ENCODE measurements around the gene DIPK1B.
"Not testable (repeated sequence)": the region's sequence is repeated elsewhere in the genome, so short reads cannot be mapped to it uniquely, and the experiment has no call there.

DNA sequence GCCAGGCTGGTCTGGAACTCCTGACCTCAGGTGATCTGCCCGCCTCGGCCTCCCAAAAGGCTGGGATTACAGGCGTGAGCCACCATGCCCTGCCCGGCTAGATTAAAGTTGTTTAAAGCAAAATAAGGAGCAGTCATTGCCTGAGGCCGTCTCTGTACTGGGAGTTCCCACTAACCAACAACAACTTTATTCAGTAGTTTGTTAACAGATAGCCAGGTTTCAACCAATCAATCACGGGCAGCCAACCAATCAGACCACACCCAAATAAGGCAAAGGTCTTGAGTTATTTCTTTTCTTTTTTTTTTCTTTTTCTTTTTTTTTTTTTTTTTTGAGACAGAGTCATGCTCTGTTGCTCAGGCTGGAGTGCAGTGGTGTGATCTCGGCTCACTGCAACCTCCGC is 7.6 kb upstream of the DIPK1B start:
- TF ChIP-seq, protein P1, sequence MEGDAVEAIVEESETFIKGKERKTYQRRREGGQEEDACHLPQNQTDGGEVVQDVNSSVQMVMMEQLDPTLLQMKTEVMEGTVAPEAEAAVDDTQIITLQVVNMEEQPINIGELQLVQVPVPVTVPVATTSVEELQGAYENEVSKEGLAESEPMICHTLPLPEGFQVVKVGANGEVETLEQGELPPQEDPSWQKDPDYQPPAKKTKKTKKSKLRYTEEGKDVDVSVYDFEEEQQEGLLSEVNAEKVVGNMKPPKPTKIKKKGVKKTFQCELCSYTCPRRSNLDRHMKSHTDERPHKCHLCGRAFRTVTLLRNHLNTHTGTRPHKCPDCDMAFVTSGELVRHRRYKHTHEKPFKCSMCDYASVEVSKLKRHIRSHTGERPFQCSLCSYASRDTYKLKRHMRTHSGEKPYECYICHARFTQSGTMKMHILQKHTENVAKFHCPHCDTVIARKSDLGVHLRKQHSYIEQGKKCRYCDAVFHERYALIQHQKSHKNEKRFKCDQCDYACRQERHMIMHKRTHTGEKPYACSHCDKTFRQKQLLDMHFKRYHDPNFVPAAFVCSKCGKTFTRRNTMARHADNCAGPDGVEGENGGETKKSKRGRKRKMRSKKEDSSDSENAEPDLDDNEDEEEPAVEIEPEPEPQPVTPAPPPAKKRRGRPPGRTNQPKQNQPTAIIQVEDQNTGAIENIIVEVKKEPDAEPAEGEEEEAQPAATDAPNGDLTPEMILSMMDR (IDR thresholded peaks at IDR 0.05), result not testable (repeated sequence)
- not testable (repeated sequence) for TF ChIP-seq POLR2A (IDR thresholded peaks at IDR 0.05)
